Stomach (tissue), 9 donors: ENCODE measurements around the gene PRLR. TPM values are rescaled to one million over a fixed set of nuclear protein-coding genes. Genes with fewer than 3 reads are reported as not detected.

Experiments
- DNase-seq, 2 donors: peaks; one replicate each; pipeline versions ENCODE4 v3.0.0 to v3.0.0-alpha.2; 2013 to 2019
- H3K27ac ChIP-seq, 5 donors: fragments of 200-600 bp in 4 of 5; sonication (generic) in 4 of 5; one replicate each; pipeline ENCODE4 v1.5.1; 2013 to 2019; ENCODE audit warnings: mild to moderate bottlenecking in 1 of 5, moderate library complexity in 1 of 5
- H3K27me3 ChIP-seq, 3 donors: fragments of 200-600 bp; sonication (generic); one replicate each; pipeline ENCODE4 v1.5.1; 2017 to 2019; ENCODE audit warnings: mixed run types in 1 of 3
- H3K36me3 ChIP-seq, 4 donors: fragments of 200-600 bp; sonication (generic); 1 replicate in 3 of 4; 2 replicates in 1 of 4; pipeline ENCODE4 v1.5.1; 2016 to 2019
- H3K4me1 ChIP-seq, 4 donors: fragments of 200-600 bp; sonication (generic); one replicate each; pipeline ENCODE4 v1.5.1; 2016 to 2019
- H3K4me3 ChIP-seq, 4 donors: fragments of 200-600 bp; sonication (generic) in 3 of 4; one replicate each; pipeline ENCODE4 v1.5.1; 2016 to 2019; ENCODE audit warnings: mild to moderate bottlenecking in 1 of 4
- H3K9me3 ChIP-seq, 4 donors: fragments of 200-600 bp; sonication (generic); one replicate each; pipeline ENCODE4 v1.5.1; 2016 to 2019
- CTCF ChIP-seq, 7 experiments: fragments of 450-650 bp in 4 of 7; fragments of 200-600 bp in 3 of 7; sonication (generic) in 3 of 7; IDR thresholded peaks; one replicate each; pipeline ENCODE4 v1.5.1; 2016 to 2019; ENCODE audit warnings: antibody characterized with exemption in 7 of 7, control low read depth in 2 of 7, mild to moderate bottlenecking in 1 of 7
- EP300 ChIP-seq: sonication (generic); formaldehyde crosslinking; IDR thresholded peaks from one replicate; pipeline ENCODE4 v1.6.1; 2017; ENCODE audit warnings: antibody characterized with exemption
- POLR2A ChIP-seq, 4 donors: fragments of 450-650 bp; IDR thresholded peaks; one replicate each; pipeline ENCODE4 v1.6.1; 2016; ENCODE audit warnings: antibody characterized with exemption in 4 of 4, control low read depth in 2 of 4, mild to moderate bottlenecking in 1 of 4, moderate library complexity in 1 of 4
- POLR2AphosphoS5 ChIP-seq, 3 donors: sonication (generic); formaldehyde crosslinking; IDR thresholded peaks; one replicate each; pipeline ENCODE4 v1.6.1; 2016; ENCODE audit warnings: antibody characterized with exemption in 3 of 3
- WGBS, 5 donors: extraction: QIAGEN DNeasy Blood & Tissue Kit in 3 of 5; methylation state at CpG; one replicate each; pipeline versions ENCODE4 v1.1.5 to v1.1.7; 2013 to 2018; 5-methylcytosine and 5-hydroxymethylcytosine counted together
- intact Hi-C: fragments of 100-400 bp; cut with DNase I; formaldehyde crosslinking; loops from one replicate; pipeline ENCODE4 v1.15.1; 2023; ENCODE audit warnings: low total_unique reads
- polyA plus RNA-seq, 3 donors: library from polyadenylated mRNA; stranded (reverse); fragments of 200-250 nt; gene quantifications; one replicate each; pipeline ENCODE4 v1.2.3, GENCODE V29; 2013
- total RNA-seq, 5 donors: library from RNA; depleted of rRNA; stranded (reverse); fragments of >200 nt; gene quantifications; one replicate each; pipeline versions ENCODE4 v1.1.0 to v1.2.3, GENCODE V29; 2014 to 2016
- donor health status: healthy with polysubstance abuse.
- donor health status: Bipolar disorder and iron deficiency.
- donor health status: healthy.

PRLR gene
- total and polyA plus RNA-seq, 8 donors, result 0.56 to 33.2 (median 4.5) TPM; not detected in 1

GRCh38 chr5:35127006-35127405 lies 103.3 kb downstream of the PRLR start:
- TF ChIP-seq CTCF (IDR thresholded peaks at IDR 0.05) (no peak), EP300 (no peak), POLR2AphosphoS5 (IDR thresholded peaks at IDR 0.05) (no peak), POLR2A (IDR thresholded peaks at IDR 0.05) (no peak)
- intact Hi-C loops, result no loop called here
- Histone ChIP-seq H3K9me3 (no peaks in the 10 kb centered on the region), H3K27ac (no peak overlapping the region), H3K4me3 (no peak overlapping the region), H3K4me1 (peaks cover 0 to 12% (median 4%) of the 10 kb centered on the region in 4 donors), H3K36me3 (no peaks in the 10 kb centered on the region), H3K27me3 (no peaks in the 10 kb centered on the region)
- no peak for DNase-seq
- WGBS, 5 donors, result 60 to 85% (median 72%) methylated on average over 1 of the region's 1 CpG

GRCh38 chr5:35125746-35126145 lies 104.5 kb downstream of the PRLR start:
- no peak for DNase-seq

GRCh38 chr5:35124932-35125331 lies 105.4 kb downstream of the PRLR start:
- 63 to 79% (median 76%) methylated on average over 2 of the region's 2 CpGs for WGBS, 5 donors
- Histone ChIP-seq H3K27ac (no peak overlapping the region), H3K9me3 (no peaks in the 10 kb centered on the region), H3K27me3 (no peaks in the 10 kb centered on the region), H3K36me3 (no peaks in the 10 kb centered on the region), H3K4me1 (peaks cover 0 to 19% (median 9%) of the 10 kb centered on the region in 4 donors), H3K4me3 (no peak overlapping the region)
- no peak for TF ChIP-seq EP300
- no peak for TF ChIP-seq POLR2AphosphoS5 (IDR thresholded peaks at IDR 0.05)
- no peak for TF ChIP-seq POLR2A (IDR thresholded peaks at IDR 0.05)
- no peak for TF ChIP-seq CTCF (IDR thresholded peaks at IDR 0.05)
- no peak for DNase-seq
- intact Hi-C loops, result no loop called here

More at GRCh38 chr5:35125746-35126145, 104.5 kb downstream of the PRLR start:
- H3K9me3 ChIP-seq, result no peaks in the 10 kb centered on the region
- 82 to 96% (median 87%) methylated on average over 2 of the region's 2 CpGs for WGBS, 5 donors
- intact Hi-C loops, result no loop called here
- H3K4me1 ChIP-seq, result peaks cover 0 to 16% (median 7%) of the 10 kb centered on the region in 4 donors
- TF ChIP-seq POLR2AphosphoS5 (IDR thresholded peaks at IDR 0.05) (no peak), POLR2A (IDR thresholded peaks at IDR 0.05) (no peak), CTCF (IDR thresholded peaks at IDR 0.05) (no peak), EP300 (no peak)
- no peak overlapping the region for H3K27ac ChIP-seq
- H3K36me3 ChIP-seq, result no peaks in the 10 kb centered on the region
- H3K4me3 ChIP-seq, result no peak overlapping the region
- H3K27me3 ChIP-seq, result no peaks in the 10 kb centered on the region

- H3K27ac ChIP-seq, result no peak overlapping the region
- no peaks in the 10 kb centered on the region for H3K27me3 ChIP-seq
- no peak overlapping the region for H3K4me3 ChIP-seq
- H3K4me1 ChIP-seq, result peaks cover 0 to 10% (median 5%) of the 10 kb centered on the region in 4 donors
- H3K36me3 ChIP-seq, result no peaks in the 10 kb centered on the region
- intact Hi-C loops, result no loop called here
- TF ChIP-seq POLR2A (IDR thresholded peaks at IDR 0.05) (no peak), EP300 (no peak), POLR2AphosphoS5 (IDR thresholded peaks at IDR 0.05) (no peak)
- DNase-seq, result no peak
- H3K9me3 ChIP-seq, result no peaks in the 10 kb centered on the region
- WGBS, 5 donors, result 73 to 83% (median 80%) methylated on average over 2 of the region's 2 CpGs
Observed at GRCh38 chr5:35122819-35123218, 107.5 kb downstream of the PRLR start.

GRCh38 chr5:35120715-35121114 lies 109.6 kb downstream of the PRLR start:
- no peaks in the 10 kb centered on the region for H3K27me3 ChIP-seq
- intact Hi-C loops, result no loop called here
- no peak overlapping the region for H3K27ac ChIP-seq
- peak in 1 of 2 donors; percentile 53 for DNase-seq
- H3K4me3 ChIP-seq, result no peak overlapping the region
- TF ChIP-seq POLR2A (IDR thresholded peaks at IDR 0.05) (no peak), CTCF (IDR thresholded peaks at IDR 0.05) (no peak), POLR2AphosphoS5 (IDR thresholded peaks at IDR 0.05) (no peak), EP300 (no peak)
- WGBS, 5 donors, result 7 to 55% (median 13%) methylated on average over 1 of the region's 1 CpG
- peaks cover 0 to 10% (median 5%) of the 10 kb centered on the region in 4 donors for H3K4me1 ChIP-seq
- no peaks in the 10 kb centered on the region for H3K9me3 ChIP-seq
- no peaks in the 10 kb centered on the region for H3K36me3 ChIP-seq
